ENCODE measurements around the gene ABAT.

- TF ChIP-seq POLR2A (IDR thresholded peaks at IDR 0.05; ENCODE audit: borderline replicate concordance, extremely low read depth, insufficient read depth, insufficient read length) (no peak), MAX (IDR thresholded peaks at IDR 0.05) (no peak), CTCF (IDR thresholded peaks at IDR 0.05 in 2 of 3, conservative IDR thresholded peaks at IDR 0.05 in 1 of 3; ENCODE audit: borderline replicate concordance in 1 of 3, insufficient read depth in 1 of 3, low read depth in 2 of 3, low read length in 2 of 3) (no peak), EZH2phosphoT487 (IDR thresholded peaks at IDR 0.05; ENCODE audit: borderline replicate concordance) (no peak), ELF1 (IDR thresholded peaks at IDR 0.05; ENCODE audit: borderline replicate concordance, low read depth) (no peak), ZBTB33 (IDR thresholded peaks at IDR 0.05; ENCODE audit: extremely low read depth, insufficient replicate concordance, low read length) (no peak), YY1 (IDR thresholded peaks at IDR 0.05; ENCODE audit: extremely low read depth, insufficient replicate concordance, low read depth, low read length) (no peak), POLR2AphosphoS5 (IDR thresholded peaks at IDR 0.05; ENCODE audit: low read depth, low read length) (no peak)
Measured at GRCh38 chr16:8631373-8631772, 43.0 kb upstream of the ABAT start.
